Heart right ventricle (tissue), 16 donors: Measurements from ENCODE around the gene CEP112. TPM values are rescaled to one million over a fixed set of nuclear protein-coding genes. Genes with fewer than 3 reads are reported as not detected.

ENCODE experiments used
- ATAC-seq, 8 donors: fragments of 200-7000 bp; cut with Tn5 transposase; one replicate each; pipeline ENCODE4 v1.9.1; 2020; ENCODE audit warnings: mild to moderate bottlenecking in 8 of 8, moderate library complexity in 8 of 8, moderate number of reproducible peaks in 1 of 8
- DNase-seq, 2 donors: peaks; one replicate each; pipeline ENCODE4 v3.0.0-alpha.2; 2020
- H3K27ac ChIP-seq, 10 donors: fragments of 200-600 bp; sonication (generic) in 2 of 10; one replicate each; pipeline versions ENCODE4 v1.5.0 to v1.8.0; 2020 to 2022; ENCODE audit warnings: mild to moderate bottlenecking in 3 of 10
- H3K27me3 ChIP-seq, 7 donors: fragments of 200-600 bp; one replicate each; pipeline ENCODE4 v1.8.0; 2021 to 2022; ENCODE audit warnings: mild to moderate bottlenecking in 2 of 7
- H3K36me3 ChIP-seq, 9 donors: fragments of 200-600 bp; sonication (generic) in 1 of 9; one replicate each; pipeline versions ENCODE4 v1.5.0 to v1.8.0; 2020 to 2022; ENCODE audit warnings: mild to moderate bottlenecking in 2 of 9
- H3K4me1 ChIP-seq, 9 donors: fragments of 200-600 bp; sonication (generic) in 1 of 9; one replicate each; pipeline versions ENCODE4 v1.5.0 to v1.8.0; 2020 to 2022; ENCODE audit warnings: mild to moderate bottlenecking in 4 of 9
- H3K4me3 ChIP-seq, 10 donors: fragments of 200-600 bp; sonication (generic) in 2 of 10; one replicate each; pipeline versions ENCODE4 v1.5.0 to v1.8.0; 2020 to 2022; ENCODE audit warnings: mild to moderate bottlenecking in 7 of 10, moderate library complexity in 2 of 10
- H3K9me3 ChIP-seq, 11 donors: fragments of 200-600 bp in 10 of 11; sonication (generic) in 2 of 11; one replicate each; pipeline versions ENCODE4 v1.5.0 to v1.8.0; 2013 to 2022; ENCODE audit warnings: mild to moderate bottlenecking in 2 of 11, control low read depth in 1 of 11, moderate library complexity in 1 of 11
- WGBS, 2 donors: extraction: QIAGEN DNeasy Blood & Tissue Kit; methylation state at CpG; one replicate each; pipeline ENCODE4 v1.1.7; 2013; ENCODE audit warnings: inconsistent platforms in 1 of 2; 5-methylcytosine and 5-hydroxymethylcytosine counted together
- intact Hi-C, 10 donors: fragments of 100-400 bp; cut with DNase I; formaldehyde crosslinking; loops; one replicate each; pipeline versions ENCODE4 v1.11.1 to v1.14.2; 2022
- polyA plus RNA-seq, 2 donors: library from polyadenylated mRNA; stranded (reverse); fragments of 200-250 nt; gene quantifications; one replicate each; pipeline ENCODE4 v1.2.3, GENCODE V29; 2013
- total RNA-seq, 10 donors: library from RNA; stranded (reverse); fragmentation: NEBNext Ultra II Directional in 3 of 10; extraction: Animal tissue kit (Norgen Biotek cat#: 25700) in 3 of 10; gene quantifications; one replicate each; pipeline versions ENCODE4 v1.2.1 to v1.2.4, GENCODE V29; 2021 to 2023
- TF ChIP-seq, protein P1 (sequence below), 9 donors: fragments of 200-600 bp; sonication (generic) in 2 of 9; IDR thresholded peaks; one replicate each; pipeline versions ENCODE4 v1.5.0 to v1.8.0; 2021 to 2022; ENCODE audit warnings: antibody characterized with exemption in 9 of 9, mild to moderate bottlenecking in 5 of 9, moderate library complexity in 1 of 9
- donor health status: Arrhythmogenic right ventricular cardiomyopathy.
- donor health status: ischemic (EF 13 %, LVEDD 7.1; RV severe dilation, severe dysfunction).
- donor health status: healthy with polysubstance abuse.
- donor health status: DM: no; HTN: yes; CAD: no.
- donor health status: DM: no; HTN: no; CAD: no.
- donor health status: ischemic (EF 25% LVEDD 6.9; RV normal size, moderate dysfunction).
- donor health status: ischemic (EF 25% LVEDD 5.7; RV mildly dilated, moderate dysfunction).
- donor health status: healthy.
- donor health status: DM: yes; HTN: yes; CAD: no.
- donor health status: Ischemic cardiomyopathy.
- donor health status: ischemic (EF 35%, LVEDD 5.7; RV mildly dilated, moderate dysfunction).
- donor health status: nonischemic (EF 11% LVEDD 7.7; RV severe dilation, severe dysfunction).
- donor health status: DM: yes; HTN: yes; CAD: no.
- donor health status: PGD.
- donor health status: ischemic (EF 29% LVEDD 5.4; RV normal size, mild dysfunction).
- donor health status: nonischemic (EF 23%, LVEDD 6.1; RV moderate dilation, normal function).

The CEP112 gene
- total and polyA plus RNA-seq, 12 donors: 6.7 to 30.0 (median 16.3) TPM

DNA sequence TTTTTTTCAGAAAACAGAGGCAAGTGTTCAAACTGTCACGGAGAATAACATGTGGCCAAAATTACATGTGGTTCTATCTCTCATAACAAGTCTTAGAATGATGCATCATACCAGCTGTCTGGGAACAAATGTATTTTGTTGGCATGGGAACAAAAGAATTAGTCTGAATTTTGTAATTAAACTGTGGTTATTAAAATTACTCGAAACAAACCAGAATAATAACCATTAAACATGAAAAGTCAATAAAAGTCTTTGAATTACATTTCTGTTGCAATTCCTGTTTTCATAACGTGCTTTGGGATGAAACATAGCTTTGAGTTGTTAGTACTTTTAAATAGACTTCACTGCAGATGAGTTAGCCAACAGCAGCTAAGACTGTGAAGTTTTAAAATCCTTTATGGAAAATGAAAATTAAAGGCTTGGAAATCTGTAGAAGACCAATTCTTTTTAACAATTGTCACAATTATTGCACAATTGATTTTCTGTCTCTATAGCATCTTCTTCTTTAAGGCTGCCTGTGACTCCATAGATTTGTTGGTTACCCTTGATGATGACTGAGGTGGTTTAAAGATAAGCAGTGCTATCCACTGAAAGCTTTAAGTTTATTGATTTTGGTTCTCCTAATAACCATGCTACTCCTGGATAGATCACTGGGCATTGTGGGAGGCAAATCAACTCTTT, 512.6 kb downstream of the CEP112 start:
- H3K9me3 ChIP-seq: peaks cover 0 to 8% (median 0%) of the 10 kb centered on the region in 11 donors
- H3K27me3 ChIP-seq: no peaks in the 10 kb centered on the region
- H3K36me3 ChIP-seq: no peaks in the 10 kb centered on the region
- H3K4me3 ChIP-seq: no peak overlapping the region
- ATAC-seq (no peak), DNase-seq (no peak)
- no peak overlapping the region for H3K27ac ChIP-seq
- 73 to 80% methylated on average over 3 of the region's 3 CpGs for WGBS, 2 donors
- TF ChIP-seq, protein P1, sequence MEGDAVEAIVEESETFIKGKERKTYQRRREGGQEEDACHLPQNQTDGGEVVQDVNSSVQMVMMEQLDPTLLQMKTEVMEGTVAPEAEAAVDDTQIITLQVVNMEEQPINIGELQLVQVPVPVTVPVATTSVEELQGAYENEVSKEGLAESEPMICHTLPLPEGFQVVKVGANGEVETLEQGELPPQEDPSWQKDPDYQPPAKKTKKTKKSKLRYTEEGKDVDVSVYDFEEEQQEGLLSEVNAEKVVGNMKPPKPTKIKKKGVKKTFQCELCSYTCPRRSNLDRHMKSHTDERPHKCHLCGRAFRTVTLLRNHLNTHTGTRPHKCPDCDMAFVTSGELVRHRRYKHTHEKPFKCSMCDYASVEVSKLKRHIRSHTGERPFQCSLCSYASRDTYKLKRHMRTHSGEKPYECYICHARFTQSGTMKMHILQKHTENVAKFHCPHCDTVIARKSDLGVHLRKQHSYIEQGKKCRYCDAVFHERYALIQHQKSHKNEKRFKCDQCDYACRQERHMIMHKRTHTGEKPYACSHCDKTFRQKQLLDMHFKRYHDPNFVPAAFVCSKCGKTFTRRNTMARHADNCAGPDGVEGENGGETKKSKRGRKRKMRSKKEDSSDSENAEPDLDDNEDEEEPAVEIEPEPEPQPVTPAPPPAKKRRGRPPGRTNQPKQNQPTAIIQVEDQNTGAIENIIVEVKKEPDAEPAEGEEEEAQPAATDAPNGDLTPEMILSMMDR (IDR thresholded peaks at IDR 0.05): no peak
- peaks cover 0 to 5% (median 0%) of the 10 kb centered on the region in 9 donors for H3K4me1 ChIP-seq
- intact Hi-C loops: no loop called here

DNA sequence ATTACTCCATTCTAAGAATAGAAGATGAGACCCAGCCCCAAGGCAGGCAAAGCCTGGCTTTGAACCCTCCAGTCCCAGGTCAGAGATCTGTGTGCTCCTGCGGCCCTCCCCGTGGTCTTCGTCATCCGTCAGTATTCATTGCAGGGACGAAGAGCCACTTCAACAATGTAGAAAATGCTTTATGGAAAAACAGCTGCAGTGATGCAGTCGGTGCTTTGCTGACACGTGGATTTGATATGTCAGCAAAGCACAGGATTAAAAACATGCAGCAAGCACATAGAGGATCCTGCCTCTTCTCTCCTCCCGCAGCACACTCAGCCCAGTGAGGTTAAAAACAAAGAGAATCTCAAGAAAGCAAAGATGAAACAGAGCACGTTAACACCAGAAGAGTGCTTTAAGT, 513.4 kb downstream of the CEP112 start:
- Histone ChIP-seq H3K4me1 (peaks cover 0 to 5% (median 0%) of the 10 kb centered on the region in 9 donors), H3K36me3 (no peaks in the 10 kb centered on the region), H3K27me3 (no peaks in the 10 kb centered on the region), H3K4me3 (no peak overlapping the region), H3K27ac (no peak overlapping the region), H3K9me3 (peaks cover 0 to 8% (median 0%) of the 10 kb centered on the region in 11 donors)
- WGBS, 2 donors: 54 to 69% methylated on average over 9 of the region's 9 CpGs
- intact Hi-C loops: no loop called here
- no peak for DNase-seq
- TF ChIP-seq, protein P1 (IDR thresholded peaks at IDR 0.05): no peak
- ATAC-seq: no peak

DNA sequence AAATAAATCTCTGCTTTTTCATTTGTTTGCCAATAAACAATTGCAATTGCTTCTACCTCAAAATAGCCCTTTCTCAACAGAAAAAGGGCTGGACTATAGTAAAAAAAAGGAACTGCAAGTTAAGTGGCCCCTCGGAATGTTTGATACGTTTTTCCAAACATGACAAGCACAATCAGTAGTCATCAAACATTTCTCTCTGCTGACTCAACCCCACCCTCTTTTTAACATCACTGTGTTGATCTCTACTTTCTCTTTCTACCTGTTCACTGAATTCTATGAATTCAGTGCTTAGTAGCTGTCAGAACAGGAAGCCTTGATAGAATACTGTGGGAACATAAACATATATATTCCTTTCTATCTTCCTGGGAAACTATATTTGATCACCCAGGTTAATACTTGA, 514.0 kb downstream of the CEP112 start:
- Histone ChIP-seq H3K4me3 (no peak overlapping the region), H3K4me1 (peaks cover 0 to 5% (median 0%) of the 10 kb centered on the region in 9 donors), H3K36me3 (no peaks in the 10 kb centered on the region), H3K27me3 (no peaks in the 10 kb centered on the region), H3K27ac (no peak overlapping the region), H3K9me3 (peaks cover 0 to 8% (median 0%) of the 10 kb centered on the region in 11 donors)
- TF ChIP-seq, protein P1 (IDR thresholded peaks at IDR 0.05): no peak
- 84 to 92% methylated on average over 2 of the region's 2 CpGs for WGBS, 2 donors
- DNase-seq (no peak), ATAC-seq (no peak)
- intact Hi-C loops: no loop called here

DNA sequence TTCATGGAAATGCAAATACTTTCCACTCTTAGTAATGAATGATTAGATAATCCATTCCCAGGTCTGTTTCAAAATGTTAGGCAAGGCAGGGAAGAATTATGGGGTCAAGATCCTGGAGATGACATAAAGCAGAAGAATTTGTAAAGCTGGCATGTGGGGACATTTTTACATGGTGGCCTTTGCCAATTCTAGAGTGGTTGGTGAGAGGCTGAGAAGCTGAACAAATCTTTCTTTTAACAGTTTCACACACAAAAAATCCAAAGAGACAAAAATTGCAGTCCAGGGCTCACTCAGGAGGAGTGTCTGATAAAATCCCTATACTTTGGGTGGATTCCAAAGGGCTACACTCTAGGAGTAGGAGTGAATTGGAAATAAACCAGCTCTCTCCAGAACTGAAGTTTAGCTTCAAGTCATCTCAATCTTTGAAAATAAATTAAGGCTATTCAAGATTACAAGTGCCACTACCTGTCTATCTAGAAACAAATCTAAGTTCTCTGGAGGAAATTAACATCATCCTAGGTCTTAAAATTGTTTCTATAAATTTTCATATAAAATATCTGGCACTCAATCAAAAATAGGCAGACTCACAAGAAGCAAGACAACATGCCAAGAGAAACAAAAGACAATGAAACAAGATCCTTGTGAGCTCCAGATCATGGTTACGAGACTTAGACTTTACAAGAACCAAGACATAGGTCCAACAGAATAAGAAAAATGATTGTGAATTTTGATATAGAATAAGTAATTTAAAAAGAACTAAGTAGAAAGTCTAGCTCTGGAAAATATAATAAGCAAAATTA, 517.5 kb downstream of the CEP112 start:
- peaks cover 0 to 5% (median 0%) of the 10 kb centered on the region in 9 donors for H3K4me1 ChIP-seq
- H3K4me3 ChIP-seq: no peak overlapping the region
- 86% methylated on average over 1 of the region's 1 CpG for WGBS, 2 donors
- TF ChIP-seq, protein P1 (IDR thresholded peaks at IDR 0.05): no peak
- ATAC-seq (no peak), DNase-seq (no peak)
- intact Hi-C loops: no loop called here
- no peaks in the 10 kb centered on the region for H3K27me3 ChIP-seq
- H3K9me3 ChIP-seq: peaks cover 0 to 8% (median 0%) of the 10 kb centered on the region in 11 donors
- H3K27ac ChIP-seq: no peak overlapping the region
- no peaks in the 10 kb centered on the region for H3K36me3 ChIP-seq
